ENCODE results near the gene SLC25A34. TPM values are rescaled to one million over a fixed set of nuclear protein-coding genes. Genes with fewer than 3 reads are reported as not detected.

The SLC25A34 gene
- total RNA-seq, 2 experiments from 2014 or later: 1.4 to 2.2 TPM

DNA sequence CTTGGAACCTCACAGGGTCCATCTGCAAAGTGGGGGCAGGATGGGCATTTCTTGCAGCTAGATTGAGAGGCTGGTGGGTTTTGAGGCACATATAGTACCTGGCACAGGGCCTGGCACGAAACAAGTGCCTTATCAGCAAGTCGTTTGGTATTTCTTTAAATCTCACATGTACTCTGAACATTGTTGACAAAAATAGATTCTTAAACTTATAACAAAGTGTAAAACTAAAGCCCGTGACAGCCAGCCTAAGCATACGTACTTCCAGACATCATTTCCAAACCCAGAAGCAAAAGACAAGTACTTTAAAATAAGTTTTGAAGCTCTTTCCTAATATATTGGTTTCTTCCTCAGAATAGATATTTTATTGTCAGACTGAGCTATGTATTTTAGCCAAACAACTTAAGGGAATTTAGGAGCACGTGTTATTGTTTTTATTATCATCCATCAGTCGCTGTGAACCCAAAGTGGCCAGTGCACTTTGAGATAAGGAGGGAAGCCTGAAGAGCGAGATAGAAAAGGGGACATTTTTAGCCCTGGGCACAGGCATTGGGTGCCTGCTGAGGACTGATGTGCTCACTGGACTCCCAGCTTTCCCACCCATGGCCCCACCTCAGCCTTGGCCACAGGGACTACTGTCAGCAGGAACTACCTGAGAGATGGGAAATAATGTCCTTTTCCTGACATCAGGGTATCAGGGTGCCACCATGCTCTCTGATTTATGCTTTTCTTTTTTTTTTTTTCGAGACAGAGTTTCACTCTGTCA, 25.5 kb downstream of the SLC25A34 start:
- Histone ChIP-seq H3K36me3 (ENCODE audit: insufficient read depth, low read length) (no peaks in the 10 kb centered on the region), H2AFZ (ENCODE audit: low read length) (no peak overlapping the region), H3K9me2 (ENCODE audit: insufficient read depth, low read length) (no peaks in the 10 kb centered on the region), H3K4me3 (ENCODE audit: low read depth, low read length, poor library complexity, severe bottlenecking) (no peak overlapping the region), H3K27ac (ENCODE audit: low read depth, low read length, poor library complexity, severe bottlenecking) (no peak overlapping the region), H3K9me3 (ENCODE audit: low read length) (no peaks in the 10 kb centered on the region), H3K4me1 (ENCODE audit: insufficient read depth, low read length, poor library complexity, severe bottlenecking) (peaks cover 4% of the 10 kb centered on the region), H3K4me2 (ENCODE audit: low read length) (no peak overlapping the region), H4K20me1 (ENCODE audit: insufficient read depth, low read length) (no peaks in the 10 kb centered on the region), H3K79me2 (ENCODE audit: insufficient read depth, low read depth, low read length) (no peaks in the 10 kb centered on the region)
- no peak for DNase-seq (ENCODE audit: low spot score)
- ChIA-PET POLR2A (interaction anchor here (0.6 to 0.7 kb wide), 2 partner anchors 296 to 356 kb away, joined by 3 to 5 read pairs; no protein-coding TSS in a partner anchor), CTCF (ENCODE audit: unreplicated experiment) (no interaction called here)
- no TSS peak for BruUV-seq (replicated peaks)
- intact Hi-C loops (cut with micrococcal nuclease; ENCODE audit: unreplicated experiment): no loop called here
- TF ChIP-seq EZH2phosphoT487 (IDR thresholded peaks at IDR 0.05; ENCODE audit: borderline replicate concordance, low read depth, low read length): no peak
- TF ChIP-seq, protein P1, sequence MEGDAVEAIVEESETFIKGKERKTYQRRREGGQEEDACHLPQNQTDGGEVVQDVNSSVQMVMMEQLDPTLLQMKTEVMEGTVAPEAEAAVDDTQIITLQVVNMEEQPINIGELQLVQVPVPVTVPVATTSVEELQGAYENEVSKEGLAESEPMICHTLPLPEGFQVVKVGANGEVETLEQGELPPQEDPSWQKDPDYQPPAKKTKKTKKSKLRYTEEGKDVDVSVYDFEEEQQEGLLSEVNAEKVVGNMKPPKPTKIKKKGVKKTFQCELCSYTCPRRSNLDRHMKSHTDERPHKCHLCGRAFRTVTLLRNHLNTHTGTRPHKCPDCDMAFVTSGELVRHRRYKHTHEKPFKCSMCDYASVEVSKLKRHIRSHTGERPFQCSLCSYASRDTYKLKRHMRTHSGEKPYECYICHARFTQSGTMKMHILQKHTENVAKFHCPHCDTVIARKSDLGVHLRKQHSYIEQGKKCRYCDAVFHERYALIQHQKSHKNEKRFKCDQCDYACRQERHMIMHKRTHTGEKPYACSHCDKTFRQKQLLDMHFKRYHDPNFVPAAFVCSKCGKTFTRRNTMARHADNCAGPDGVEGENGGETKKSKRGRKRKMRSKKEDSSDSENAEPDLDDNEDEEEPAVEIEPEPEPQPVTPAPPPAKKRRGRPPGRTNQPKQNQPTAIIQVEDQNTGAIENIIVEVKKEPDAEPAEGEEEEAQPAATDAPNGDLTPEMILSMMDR (conservative IDR thresholded peaks at IDR 0.05; ENCODE audit: low read length): no peak

DNA sequence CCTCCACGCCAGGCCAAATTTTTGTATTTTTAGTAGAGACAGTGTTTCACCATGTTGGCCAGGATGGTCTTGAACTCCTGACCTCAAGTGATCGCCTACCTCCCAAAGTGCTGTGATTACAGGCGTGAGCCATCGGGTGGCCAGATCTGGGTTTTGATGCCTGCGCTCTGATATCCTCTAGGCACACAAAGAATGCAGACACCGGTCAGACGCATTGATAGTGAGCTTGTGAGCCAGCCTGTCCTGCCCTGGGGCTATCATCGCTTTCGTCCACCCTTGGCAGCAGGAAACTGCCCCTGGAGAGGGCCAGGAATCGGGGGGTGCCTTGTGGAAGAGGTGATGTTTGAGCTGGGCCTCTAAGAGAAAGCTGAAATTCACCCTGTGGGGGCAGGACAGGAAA, 26.5 kb downstream of the SLC25A34 start:
- ChIA-PET CTCF (ENCODE audit: unreplicated experiment) (no interaction called here), POLR2A (no interaction called here)
- TF ChIP-seq EZH2phosphoT487 (IDR thresholded peaks at IDR 0.05; ENCODE audit: borderline replicate concordance, low read depth, low read length): no peak
- TF ChIP-seq, protein P1 (conservative IDR thresholded peaks at IDR 0.05; ENCODE audit: low read length): no peak
- no peaks in the 10 kb centered on the region for H3K9me3 ChIP-seq (ENCODE audit: low read length)
- no TSS peak for BruUV-seq (replicated peaks)
- H3K79me2 ChIP-seq (ENCODE audit: insufficient read depth, low read depth, low read length): no peaks in the 10 kb centered on the region
- no peak overlapping the region for H3K4me3 ChIP-seq (ENCODE audit: low read depth, low read length, poor library complexity, severe bottlenecking)
- peaks cover 4% of the 10 kb centered on the region for H3K4me1 ChIP-seq (ENCODE audit: insufficient read depth, low read length, poor library complexity, severe bottlenecking)
- no peak for DNase-seq (ENCODE audit: low spot score)
- no peaks in the 10 kb centered on the region for H3K9me2 ChIP-seq (ENCODE audit: insufficient read depth, low read length)
- no peaks in the 10 kb centered on the region for H4K20me1 ChIP-seq (ENCODE audit: insufficient read depth, low read length)
- H3K27ac ChIP-seq (ENCODE audit: low read depth, low read length, poor library complexity, severe bottlenecking): no peak overlapping the region
- H3K36me3 ChIP-seq (ENCODE audit: insufficient read depth, low read length): no peaks in the 10 kb centered on the region
- no peak overlapping the region for H3K4me2 ChIP-seq (ENCODE audit: low read length)
- intact Hi-C loops (cut with micrococcal nuclease; ENCODE audit: unreplicated experiment): no loop called here
- no peak overlapping the region for H2AFZ ChIP-seq (ENCODE audit: low read length)

DNA sequence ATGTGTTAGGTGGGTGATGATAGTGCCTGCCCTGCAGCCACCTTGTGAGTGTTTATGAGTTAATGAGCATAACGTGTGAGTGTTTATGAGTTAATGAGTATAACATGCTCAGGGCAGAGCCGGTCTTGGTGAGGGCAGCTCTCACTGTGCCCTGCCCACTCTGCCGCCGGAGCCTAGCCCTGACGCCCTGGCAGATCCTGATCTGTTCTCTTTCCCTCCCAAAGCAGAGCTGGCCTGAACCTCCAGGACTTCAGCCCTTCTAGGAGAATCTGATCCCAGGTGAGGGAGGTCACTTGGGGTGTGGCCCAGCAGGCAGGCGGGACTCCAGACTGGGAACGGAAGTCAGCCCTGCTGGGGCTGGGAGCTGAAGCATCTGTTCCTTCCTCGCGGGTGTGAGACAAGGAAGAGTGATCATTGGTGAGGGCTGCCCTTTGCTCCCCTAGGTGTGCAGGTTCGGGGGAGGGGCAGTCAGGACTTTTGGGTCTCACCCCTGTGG, 28.3 kb downstream of the SLC25A34 start:
- H3K4me2 ChIP-seq (ENCODE audit: low read length): no peak overlapping the region
- no peak overlapping the region for H3K4me3 ChIP-seq (ENCODE audit: low read depth, low read length, poor library complexity, severe bottlenecking)
- intact Hi-C loops (cut with micrococcal nuclease; ENCODE audit: unreplicated experiment): no loop called here
- H3K9me2 ChIP-seq (ENCODE audit: insufficient read depth, low read length): no peaks in the 10 kb centered on the region
- peaks cover 4% of the 10 kb centered on the region for H3K4me1 ChIP-seq (ENCODE audit: insufficient read depth, low read length, poor library complexity, severe bottlenecking)
- DNase-seq (ENCODE audit: low spot score): no peak
- no peaks in the 10 kb centered on the region for H3K9me3 ChIP-seq (ENCODE audit: low read length)
- BruUV-seq (replicated peaks): no TSS peak
- ChIA-PET POLR2A (no interaction called here), CTCF (ENCODE audit: unreplicated experiment) (no interaction called here)
- no peaks in the 10 kb centered on the region for H4K20me1 ChIP-seq (ENCODE audit: insufficient read depth, low read length)
- no peaks in the 10 kb centered on the region for H3K79me2 ChIP-seq (ENCODE audit: insufficient read depth, low read depth, low read length)
- H3K36me3 ChIP-seq (ENCODE audit: insufficient read depth, low read length): no peaks in the 10 kb centered on the region
- H3K27ac ChIP-seq (ENCODE audit: low read depth, low read length, poor library complexity, severe bottlenecking): no peak overlapping the region
- TF ChIP-seq, protein P1 (conservative IDR thresholded peaks at IDR 0.05; ENCODE audit: low read length): no peak
- no peak for TF ChIP-seq EZH2phosphoT487 (IDR thresholded peaks at IDR 0.05; ENCODE audit: borderline replicate concordance, low read depth, low read length)
- no peak overlapping the region for H2AFZ ChIP-seq (ENCODE audit: low read length)
